GM23248 (cell line): ENCODE measurements around the gene MEGF9. TPM values are rescaled to one million over a fixed set of nuclear protein-coding genes. Genes with fewer than 3 reads are reported as not detected.
A peak's percentile ranks its signal among the peaks of the same experiment; 100 is the strongest.

Experiments
- DNase-seq: peaks from one replicate; pipeline ENCODE4 v3.0.0-alpha.2; 2015
- H2AFZ ChIP-seq: fragments of 200-600 bp; sonication (generic); 2 replicates; pipeline ENCODE4 v1.6.1; 2016; ENCODE audit warnings: antibody characterized with exemption
- H3F3A ChIP-seq: fragments of 200-600 bp; sonication (generic); 2 replicates; pipeline ENCODE4 v1.6.1; 2016; ENCODE audit warnings: mild to moderate bottlenecking, antibody characterized with exemption, mixed run types; ENCODE audit not compliant: insufficient read depth
- H3K27ac ChIP-seq: fragments of 200-600 bp; sonication (generic); 2 replicates; pipeline ENCODE4 v1.5.1; 2016; ENCODE audit warnings: mild to moderate bottlenecking
- H3K27me3 ChIP-seq: fragments of 200-600 bp; sonication (generic); replicated peaks from 2 replicates; pipeline ENCODE4 v1.6.1; 2016; ENCODE audit warnings: mild to moderate bottlenecking; ENCODE audit not compliant: insufficient read depth
- H3K36me3 ChIP-seq: fragments of 200-600 bp; sonication (generic); 2 replicates; pipeline ENCODE4 v1.6.1; 2016; ENCODE audit warnings: low read depth, mild to moderate bottlenecking
- H3K4me1 ChIP-seq: fragments of 200-600 bp; sonication (generic); 2 replicates; pipeline ENCODE4 v1.6.1; 2016; ENCODE audit warnings: mild to moderate bottlenecking; ENCODE audit not compliant: insufficient read depth
- H3K4me2 ChIP-seq: fragments of 200-600 bp; sonication (generic); one replicate; pipeline ENCODE4 v1.6.1; 2016; ENCODE audit warnings: mild to moderate bottlenecking; ENCODE audit not compliant: unreplicated experiment
- H3K4me3 ChIP-seq: fragments of 200-600 bp; sonication (generic); 2 replicates; pipeline ENCODE4 v1.5.1; 2016; ENCODE audit warnings: mild to moderate bottlenecking
- H3K79me2 ChIP-seq: fragments of 200-600 bp; sonication (generic); 2 replicates; pipeline ENCODE4 v1.6.1; 2016; ENCODE audit warnings: mild to moderate bottlenecking; ENCODE audit not compliant: insufficient read depth
- H3K9ac ChIP-seq: fragments of 200-600 bp; sonication (generic); 2 replicates; pipeline ENCODE4 v1.6.1; 2016; ENCODE audit warnings: mild to moderate bottlenecking
- H3K9me2 ChIP-seq: fragments of 200-600 bp; sonication (generic); 2 replicates; pipeline ENCODE4 v1.6.1; 2016; ENCODE audit warnings: mixed run types, mild to moderate bottlenecking, moderate library complexity; ENCODE audit not compliant: insufficient read depth
- H3K9me3 ChIP-seq: fragments of 200-600 bp; sonication (generic); one replicate; pipeline ENCODE4 v1.6.1; 2017; ENCODE audit warnings: low read depth
- H4K20me1 ChIP-seq: fragments of 200-600 bp; sonication (generic); 2 replicates; pipeline ENCODE4 v1.6.0; 2016; ENCODE audit not compliant: insufficient read depth
- EZH2 ChIP-seq: fragments of 200-600 bp; sonication (generic); IDR thresholded peaks from 2 replicates; pipeline ENCODE4 v1.6.1; 2018; ENCODE audit warnings: antibody characterized with exemption, mild to moderate bottlenecking; ENCODE audit not compliant: insufficient read depth, poor library complexity, severe bottlenecking
- EZH2phosphoT487 ChIP-seq: fragments of 200-600 bp; sonication (generic); IDR thresholded peaks from 2 replicates; pipeline ENCODE4 v1.6.1; 2018; ENCODE audit warnings: antibody characterized with exemption, moderate library complexity, mild to moderate bottlenecking, low read depth; ENCODE audit not compliant: insufficient read depth
- WGBS, 2 experiments: methylation state at CpG; one replicate each; pipeline ENCODE4 v1.1.6; 2015 to 2017; ENCODE audit warnings: low lambda C conversion rate in 2 of 2, low coverage in 1 of 2; ENCODE audit errors: missing lambda C conversion rate in 2 of 2; 5-methylcytosine and 5-hydroxymethylcytosine counted together
- in situ Hi-C: fragments of 300-500 bp; cut with MboI; formaldehyde crosslinking; loops from 2 replicates; pipeline ENCODE4 v1.15.0; 2020
- polyA plus RNA-seq: library from polyadenylated mRNA; unstranded; fragments of >200 nt; fragmentation: Nextera tagmentation; extraction: Ambion mirVana; gene quantifications from 2 replicates; pipeline ENCODE4 v1.2.1, GENCODE V29; 2016
- total RNA-seq: library from RNA; depleted of rRNA; stranded (reverse); fragments of >200 nt; shearing (Covaris generic); gene quantifications from 2 replicates; pipeline ENCODE4 v1.2.3, GENCODE V29; 2014

The MEGF9 gene
- total and polyA plus RNA-seq, 2 experiments from 2014 or later: 2.1 to 3.8 TPM

GRCh38 chr9:120715389-120715924 lies 1.2 kb upstream of the MEGF9 start:
- WGBS, 2 experiments: 7 to 15% methylated on average over 12 to 14 of the region's 14 CpGs
- no peaks in the 10 kb centered on the region for H4K20me1 ChIP-seq
- peak overlapping the region; percentile 94 for H2AFZ ChIP-seq
- H3K4me2 ChIP-seq: peak overlapping the region; percentile 70
- no peaks in the 10 kb centered on the region for H3K9me2 ChIP-seq
- H3F3A ChIP-seq: peaks cover 21% of the 10 kb centered on the region; the same call in 1 of the 2 replicates
- H3K36me3 ChIP-seq: no peaks in the 10 kb centered on the region
- in situ Hi-C loops: no loop called here
- TF ChIP-seq EZH2 (no peak), EZH2phosphoT487 (no peak)
- H3K4me3 ChIP-seq: peak overlapping the region; percentile 81
- peak overlapping the region; percentile 78 for H3K9ac ChIP-seq
- peaks cover 11% of the 10 kb centered on the region; the same call in 1 of the 2 replicates for H3K4me1 ChIP-seq
- H3K27ac ChIP-seq: peak overlapping the region; percentile 50
- DNase-seq: peak; percentile 89
- H3K79me2 ChIP-seq: no peaks in the 10 kb centered on the region
- no peaks in the 10 kb centered on the region for H3K9me3 ChIP-seq
- no peaks in the 10 kb centered on the region for H3K27me3 ChIP-seq

- H3K4me1 ChIP-seq: peaks cover 11% of the 10 kb centered on the region; the same call in 1 of the 2 replicates
- no peaks in the 10 kb centered on the region for H3K9me3 ChIP-seq
- peak overlapping the region; percentile 50 for H3K27ac ChIP-seq
- peak overlapping the region; percentile 70 for H3K4me2 ChIP-seq
- peaks cover 21% of the 10 kb centered on the region; the same call in 1 of the 2 replicates for H3F3A ChIP-seq
- peak overlapping the region; percentile 81 for H3K4me3 ChIP-seq
- DNase-seq: no peak
- peak overlapping the region; percentile 94 for H2AFZ ChIP-seq
- 10 to 13% methylated on average over 21 to 25 of the region's 30 CpGs for WGBS, 2 experiments
- in situ Hi-C loops: no loop called here
- no peaks in the 10 kb centered on the region for H3K27me3 ChIP-seq
- peak overlapping the region; percentile 78 for H3K9ac ChIP-seq
- H3K79me2 ChIP-seq: no peaks in the 10 kb centered on the region
- no peaks in the 10 kb centered on the region for H3K9me2 ChIP-seq
- no peaks in the 10 kb centered on the region for H4K20me1 ChIP-seq
- no peaks in the 10 kb centered on the region for H3K36me3 ChIP-seq
- no peak for TF ChIP-seq EZH2phosphoT487
- no peak for TF ChIP-seq EZH2
Observed at GRCh38 chr9:120714846-120715388, 647 bp upstream of the MEGF9 start.

- no peak overlapping the region for H3K27ac ChIP-seq
Observed at GRCh38 chr9:120713257-120714087, 798 bp downstream of the MEGF9 start.

GRCh38 chr9:120712539-120713031 lies 1.7 kb downstream of the MEGF9 start:
- WGBS, 2 experiments: 46 to 48% methylated on average over 4 of the region's 4 CpGs
- no peak overlapping the region for H3K27ac ChIP-seq
- no peaks in the 10 kb centered on the region for H3K79me2 ChIP-seq
- DNase-seq: no peak
- H3K4me3 ChIP-seq: peak overlapping the region; percentile 81
- H3K9ac ChIP-seq: no peak overlapping the region; the same call in 1 of the 2 replicates
- H3K27me3 ChIP-seq: no peaks in the 10 kb centered on the region
- peak overlapping the region; percentile 94; the same call in 1 of the 2 replicates for H2AFZ ChIP-seq
- H3K36me3 ChIP-seq: no peaks in the 10 kb centered on the region
- H3F3A ChIP-seq: peaks cover 21% of the 10 kb centered on the region
- H3K9me2 ChIP-seq: no peaks in the 10 kb centered on the region
- H3K4me2 ChIP-seq: peak overlapping the region; percentile 74
- no peaks in the 10 kb centered on the region for H3K9me3 ChIP-seq
- peaks cover 18% of the 10 kb centered on the region for H3K4me1 ChIP-seq
- no peaks in the 10 kb centered on the region for H4K20me1 ChIP-seq
- in situ Hi-C loops: no loop called here
- TF ChIP-seq EZH2phosphoT487 (no peak), EZH2 (no peak)

More at GRCh38 chr9:120713257-120714087, 798 bp downstream of the MEGF9 start:
- H3K79me2 ChIP-seq: no peaks in the 10 kb centered on the region
- no peaks in the 10 kb centered on the region for H4K20me1 ChIP-seq
- 1% methylated on average over 34 to 50 of the region's 50 CpGs for WGBS, 2 experiments
- no peaks in the 10 kb centered on the region for H3K27me3 ChIP-seq
- peak overlapping the region; percentile 81 for H3K4me3 ChIP-seq
- no peak for TF ChIP-seq EZH2
- TF ChIP-seq EZH2phosphoT487: no peak
- peak; percentile 45 for DNase-seq
- in situ Hi-C loops: no loop called here
- peak overlapping the region; percentile 78 for H3K9ac ChIP-seq
- peaks cover 18% of the 10 kb centered on the region for H3K4me1 ChIP-seq
- H3K9me2 ChIP-seq: no peaks in the 10 kb centered on the region
- peak overlapping the region; percentile 94 for H2AFZ ChIP-seq
- no peaks in the 10 kb centered on the region for H3K36me3 ChIP-seq
- H3F3A ChIP-seq: peaks cover 21% of the 10 kb centered on the region
- H3K4me2 ChIP-seq: peak overlapping the region; percentile 74
- no peaks in the 10 kb centered on the region for H3K9me3 ChIP-seq
